HG02588 (cell line): Measurements from ENCODE around the gene SMG1.

Source experiments
- ATAC-seq: cut with Tn5 transposase; IDR thresholded peaks from one replicate; pipeline ENCODE4 v1.9.1; 2021; ENCODE audit warnings: mild to moderate bottlenecking, moderate library complexity; ENCODE audit not compliant: unreplicated experiment

SMG1 gene

DNA sequence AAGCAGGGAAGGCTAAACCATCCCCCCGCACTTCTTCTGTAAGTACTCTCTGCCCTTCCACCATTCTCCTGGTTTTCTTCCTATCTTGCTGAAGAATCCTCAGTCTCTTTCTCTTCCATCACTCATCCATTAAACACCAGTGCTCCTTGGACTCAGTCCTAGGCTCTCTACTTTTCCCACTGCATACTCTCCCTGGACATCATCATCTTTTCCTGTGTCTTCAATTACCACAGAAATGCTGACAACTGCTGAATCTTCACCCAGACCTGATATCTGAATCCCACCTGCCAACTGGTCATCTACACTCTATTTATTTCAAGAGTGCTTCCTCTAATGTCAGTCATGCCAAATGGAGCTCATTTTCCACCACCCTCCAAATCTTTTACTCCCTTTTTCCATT lies 71.0 kb downstream of the SMG1 start:
- no peak for ATAC-seq

DNA sequence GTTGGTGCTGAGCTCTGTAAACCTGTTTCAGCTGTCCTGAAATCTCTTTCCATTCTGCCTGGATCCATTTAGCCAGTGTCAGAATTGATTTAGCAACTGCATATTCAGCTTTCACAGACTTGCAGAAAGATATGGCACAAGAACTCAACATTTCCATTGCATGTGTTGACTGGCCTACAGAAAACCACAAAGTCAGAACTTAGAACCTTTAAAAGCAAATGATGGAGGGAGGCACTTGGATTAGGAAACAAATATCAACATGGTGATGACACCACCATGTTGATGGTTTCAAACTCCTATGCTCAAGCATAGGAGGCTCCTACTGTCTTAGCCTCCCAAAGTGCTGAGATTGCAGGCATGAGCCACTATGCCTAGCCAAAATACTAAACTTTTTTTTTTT lies 72.5 kb downstream of the SMG1 start:
- no peak for ATAC-seq

DNA sequence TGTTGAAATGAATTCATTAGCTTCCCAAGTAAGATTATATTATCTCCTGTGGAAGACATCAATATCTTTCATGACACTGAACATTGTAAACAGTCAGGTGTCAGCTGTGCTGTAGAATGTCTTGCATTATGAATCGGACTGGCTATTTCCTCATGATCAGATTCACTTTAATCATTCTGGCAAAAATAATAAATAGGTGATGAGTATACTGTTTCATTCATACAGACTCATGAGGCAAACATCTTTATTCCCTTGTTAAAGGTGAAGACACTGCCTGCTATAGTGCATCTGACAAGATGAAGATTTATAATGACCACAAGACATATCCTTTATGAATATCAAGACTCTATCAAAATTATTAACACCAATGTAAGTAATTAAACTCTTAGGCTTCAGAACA lies 73.6 kb downstream of the SMG1 start:
- ATAC-seq = no peak

DNA sequence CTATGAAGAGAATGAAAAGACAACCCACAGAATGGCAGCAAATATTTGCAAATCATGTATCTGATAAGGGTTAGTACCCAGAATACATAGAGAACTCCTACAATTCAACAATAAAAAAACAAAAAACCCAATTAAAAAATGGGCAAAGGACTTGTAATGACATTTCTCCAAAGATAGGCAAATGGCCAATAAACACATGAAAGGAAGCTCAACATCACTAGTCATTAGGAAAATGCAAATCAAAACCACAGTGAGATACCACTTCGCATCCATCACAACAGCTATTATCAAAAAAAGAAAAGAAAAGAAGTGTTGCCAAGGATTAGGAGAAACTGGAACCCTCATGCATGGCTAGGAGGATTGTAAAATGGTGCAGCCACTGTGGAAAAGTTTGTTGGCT lies 79.8 kb downstream of the SMG1 start:
- ATAC-seq = no peak

DNA sequence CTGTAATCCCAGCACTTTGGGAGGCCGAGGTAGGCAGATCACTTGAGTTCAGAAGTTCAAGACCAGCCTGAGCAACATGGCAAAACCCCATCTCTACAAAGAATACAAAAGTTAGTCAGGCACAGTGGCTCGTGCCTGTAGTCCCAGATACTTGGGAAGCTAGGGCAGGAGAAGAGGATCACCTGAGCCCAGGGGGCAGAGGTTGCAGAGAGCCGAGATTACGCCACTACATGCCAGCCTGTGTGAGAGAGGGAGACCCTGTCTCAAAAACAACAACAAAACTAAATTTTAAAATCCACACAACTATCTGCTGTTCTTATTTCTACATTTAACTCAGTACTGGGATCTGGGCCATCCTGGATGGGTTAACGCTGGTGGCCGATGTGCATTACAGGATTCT lies 83.6 kb downstream of the SMG1 start:
- ATAC-seq = no peak

DNA sequence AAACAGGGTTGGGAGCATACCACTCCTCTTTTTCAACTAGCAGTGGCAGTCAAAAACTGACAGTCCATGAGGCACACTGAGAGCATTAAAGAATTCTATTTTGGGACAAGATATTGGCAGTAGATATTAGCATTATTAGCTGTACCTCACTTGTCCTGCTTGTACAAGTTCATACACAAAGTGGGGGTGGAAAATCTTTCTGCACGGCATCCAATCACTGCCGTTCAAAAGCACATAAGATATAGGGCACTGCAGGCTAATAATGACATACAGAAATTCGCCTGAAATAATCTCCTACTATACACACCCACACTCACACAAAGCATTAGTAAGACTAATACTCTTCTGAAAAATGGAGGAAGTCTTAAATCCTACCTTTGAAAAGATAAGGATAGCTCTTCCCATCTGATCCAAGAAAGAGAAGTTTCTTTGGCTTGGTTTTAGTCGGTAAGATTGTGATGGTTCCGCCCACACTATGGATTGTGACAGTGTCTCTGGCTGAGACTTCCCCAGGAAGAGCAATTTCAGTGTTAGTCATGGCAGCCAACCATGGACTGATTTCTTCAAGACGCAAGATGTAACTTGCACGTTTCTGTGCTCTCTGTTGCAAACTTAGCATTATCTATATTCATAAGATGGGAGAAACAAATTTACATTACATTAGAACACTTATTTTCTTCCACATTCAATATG lies 84.2 kb downstream of the SMG1 start:
- ATAC-seq = no peak

DNA sequence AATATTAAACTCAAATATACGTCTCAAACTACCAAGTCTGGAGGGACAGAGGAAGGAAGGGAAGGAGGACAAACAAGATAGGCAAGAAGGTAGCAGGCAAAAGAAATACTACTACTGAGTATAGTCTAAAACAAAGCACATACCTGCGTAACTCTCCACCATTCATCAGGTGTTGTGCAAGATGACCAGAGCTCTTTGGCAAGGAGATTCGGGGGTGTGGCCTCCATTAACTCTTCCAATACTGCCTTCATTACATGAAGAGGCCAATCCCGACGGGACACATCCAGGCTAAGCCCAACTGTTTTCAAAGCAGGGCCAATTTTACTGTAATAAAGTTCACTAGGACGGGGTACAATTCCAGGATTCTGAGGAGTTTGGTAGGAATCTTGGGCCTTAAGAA lies 86.7 kb downstream of the SMG1 start:
- no peak for ATAC-seq

DNA sequence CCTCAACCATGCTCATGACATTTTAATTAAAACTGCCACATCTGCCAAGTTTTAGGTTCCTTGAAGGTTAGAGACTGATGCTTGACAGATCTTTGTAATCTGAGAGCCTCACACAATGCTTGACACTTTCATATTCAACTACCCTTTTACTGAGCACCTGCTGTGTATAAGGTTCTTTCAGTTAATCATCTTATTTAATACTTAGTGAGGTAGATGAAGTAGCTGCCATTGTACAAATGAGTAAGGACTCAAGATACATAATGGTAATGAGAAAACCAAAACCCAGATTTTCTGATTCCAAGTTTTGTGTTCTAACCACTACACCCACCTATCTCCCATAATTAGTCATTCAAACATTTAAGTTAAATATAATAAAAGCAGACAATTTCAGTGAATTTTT lies 89.5 kb downstream of the SMG1 start:
- no peak for ATAC-seq

DNA sequence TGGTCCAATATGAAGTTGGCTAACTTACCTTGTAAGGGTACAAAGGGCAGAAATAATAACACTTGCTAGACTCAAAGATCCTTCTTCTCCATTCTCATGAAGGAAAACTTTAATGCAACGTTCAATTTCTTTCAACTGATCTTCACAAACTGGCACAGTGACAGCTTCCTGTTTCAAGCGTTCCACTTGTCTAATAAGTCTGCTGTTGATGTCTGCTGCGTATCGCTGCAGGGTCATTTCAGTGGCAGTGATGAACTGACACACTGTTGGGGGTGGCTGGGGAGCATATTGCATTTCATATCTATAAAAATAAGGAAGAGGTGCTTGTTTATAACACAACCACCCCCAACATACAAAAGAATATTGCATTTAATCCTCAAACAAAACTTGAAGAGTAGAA lies 91.3 kb downstream of the SMG1 start:
- no peak for ATAC-seq

DNA sequence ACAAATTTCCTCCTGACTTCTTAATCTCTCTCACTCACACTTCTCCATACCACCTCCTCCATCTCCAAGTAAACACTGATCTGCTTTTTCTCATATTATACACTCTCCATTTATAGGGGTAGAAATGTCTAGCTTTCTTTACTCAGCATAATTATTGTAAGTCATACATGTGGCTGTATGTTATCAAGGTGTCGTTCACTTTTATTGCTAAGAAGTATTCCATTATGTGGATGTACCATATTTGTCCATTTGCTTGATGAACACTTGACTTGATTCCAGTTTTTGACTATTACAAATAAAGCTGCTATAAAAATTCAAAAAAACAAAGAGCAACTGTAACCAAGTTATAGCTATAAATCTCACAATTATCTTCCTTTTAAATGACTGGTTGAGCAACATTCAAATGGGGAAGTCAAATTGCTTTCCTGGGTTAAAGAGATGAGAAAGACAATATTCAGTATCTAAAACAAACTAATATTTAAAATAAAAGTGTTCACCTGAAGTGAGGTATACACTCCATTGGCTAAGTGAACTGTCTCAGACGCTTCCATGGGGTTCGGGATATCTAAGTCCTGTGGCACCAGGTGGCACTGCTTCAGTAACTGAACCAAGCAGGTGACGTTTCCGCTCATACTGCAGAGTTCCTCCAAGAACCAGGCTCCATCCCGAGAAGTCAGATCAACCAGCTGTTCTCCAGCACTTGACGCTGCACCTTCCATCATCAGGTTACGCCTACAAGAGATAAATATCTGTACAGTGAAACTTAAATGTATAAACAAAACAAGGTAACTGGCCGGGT lies 92.3 kb downstream of the SMG1 start:
- ATAC-seq = no peak

DNA sequence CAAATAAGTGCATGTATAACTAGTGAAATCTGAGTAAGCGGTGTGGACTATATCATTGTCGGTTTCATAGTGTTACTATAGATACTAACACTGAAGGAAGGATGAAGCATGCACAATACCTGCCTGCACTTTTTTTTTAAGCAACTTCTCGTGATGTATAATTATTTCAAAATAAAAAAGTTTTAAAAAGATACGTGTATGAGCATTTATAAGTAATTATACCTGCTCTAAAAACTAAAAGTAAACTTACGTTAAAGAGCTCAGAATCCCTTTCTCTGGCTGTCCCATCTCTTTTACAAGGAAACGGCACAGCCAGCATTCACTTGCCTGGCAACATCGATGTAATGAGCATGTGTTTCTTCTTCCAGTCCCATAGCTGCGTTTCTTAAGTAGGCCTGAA lies 93.6 kb downstream of the SMG1 start:
- ATAC-seq = no peak

DNA sequence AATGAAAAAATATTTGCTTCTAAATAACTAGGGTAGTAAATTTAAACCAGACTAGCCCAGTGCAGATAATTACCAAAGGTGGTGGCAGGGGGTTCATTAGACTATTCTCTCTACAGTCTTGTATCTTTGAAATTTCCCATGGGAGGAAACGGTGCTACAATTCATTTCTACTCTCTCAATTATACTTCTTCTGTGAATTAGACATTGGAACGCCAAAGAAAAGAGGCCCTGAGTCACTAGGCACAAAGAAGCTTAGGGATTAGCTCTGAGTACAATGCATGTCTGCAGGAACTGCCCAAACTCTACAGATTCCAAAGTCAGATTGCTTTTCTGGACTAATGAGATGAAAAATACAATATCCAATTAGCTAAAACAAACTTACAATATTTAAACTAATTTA lies 94.2 kb downstream of the SMG1 start:
- no peak for ATAC-seq

DNA sequence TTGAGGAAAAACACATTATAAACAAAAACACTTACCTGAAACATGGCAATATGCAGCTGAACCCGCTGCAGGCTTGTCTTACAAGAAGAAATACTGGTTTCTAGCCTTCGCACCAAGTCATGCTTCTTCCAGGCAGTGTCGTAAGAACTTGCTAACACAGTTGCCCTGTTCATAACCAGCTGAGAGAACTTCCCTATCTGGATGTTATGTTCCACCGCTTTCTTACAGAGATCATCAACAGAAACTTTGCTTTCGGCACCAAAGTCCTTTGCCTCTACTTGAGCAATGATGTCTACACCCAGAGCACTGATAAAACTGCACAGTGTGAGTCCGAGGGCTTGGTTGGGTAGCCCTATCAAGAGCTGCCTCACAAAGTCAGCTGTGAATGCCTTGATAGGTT lies 97.0 kb downstream of the SMG1 start:
- ATAC-seq = no peak

DNA sequence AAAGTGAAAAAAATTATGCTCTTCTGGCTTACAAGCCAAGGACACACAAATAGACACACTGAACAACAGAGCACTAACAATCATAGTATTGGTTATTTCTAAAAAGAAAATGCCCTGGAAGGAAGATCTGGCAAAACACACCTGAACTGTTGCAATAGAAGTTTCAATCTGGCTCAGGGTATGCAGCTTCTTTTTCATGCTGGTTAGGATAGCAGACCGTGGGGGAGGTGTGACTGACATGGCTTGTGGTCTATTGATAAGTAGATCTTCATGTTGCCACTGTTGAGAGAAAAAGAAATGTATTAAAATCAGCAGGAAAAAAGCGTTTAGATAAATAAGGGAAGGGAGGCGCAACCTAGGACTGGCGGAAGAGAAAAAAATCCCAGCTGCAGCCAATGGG lies 98.3 kb downstream of the SMG1 start:
- ATAC-seq = no peak

DNA sequence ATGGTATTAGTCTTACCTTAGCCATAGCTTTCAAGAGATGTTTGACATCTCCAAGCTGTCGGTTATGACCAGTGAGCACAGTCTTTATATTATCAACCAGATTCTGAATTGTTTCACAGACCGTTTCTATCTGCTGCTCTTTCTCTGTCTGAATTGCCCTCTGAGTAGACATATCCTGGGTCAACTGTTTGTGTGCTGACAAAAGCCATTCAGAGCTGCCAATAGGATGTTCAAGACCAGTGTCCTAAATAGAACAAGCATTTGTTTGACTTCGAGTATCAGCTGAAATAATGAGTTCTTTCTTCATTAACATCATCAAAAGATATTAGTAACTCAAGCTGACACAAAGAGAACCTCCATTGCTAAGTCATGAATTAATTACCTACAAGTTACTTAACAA lies 109.9 kb downstream of the SMG1 start:
- ATAC-seq = no peak

DNA sequence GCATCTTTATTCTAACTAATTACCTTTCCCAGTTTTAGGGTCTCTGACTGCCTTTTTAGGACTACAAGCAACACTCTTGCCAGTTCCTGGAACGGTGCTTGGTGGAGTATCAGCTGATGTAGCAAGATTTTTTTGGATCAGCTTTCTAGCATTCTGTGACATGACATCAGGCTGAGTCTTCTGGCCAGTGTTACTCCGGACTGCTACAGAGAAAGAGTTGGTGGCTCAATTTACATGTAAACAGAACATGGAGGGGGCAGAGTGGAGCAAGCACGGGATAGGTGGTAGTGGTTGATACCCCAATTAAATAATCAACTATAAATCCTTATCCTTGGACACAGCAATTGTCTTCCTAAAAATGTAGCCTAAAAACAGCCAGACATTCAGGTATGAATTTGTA lies 114.3 kb downstream of the SMG1 start:
- no peak for ATAC-seq

DNA sequence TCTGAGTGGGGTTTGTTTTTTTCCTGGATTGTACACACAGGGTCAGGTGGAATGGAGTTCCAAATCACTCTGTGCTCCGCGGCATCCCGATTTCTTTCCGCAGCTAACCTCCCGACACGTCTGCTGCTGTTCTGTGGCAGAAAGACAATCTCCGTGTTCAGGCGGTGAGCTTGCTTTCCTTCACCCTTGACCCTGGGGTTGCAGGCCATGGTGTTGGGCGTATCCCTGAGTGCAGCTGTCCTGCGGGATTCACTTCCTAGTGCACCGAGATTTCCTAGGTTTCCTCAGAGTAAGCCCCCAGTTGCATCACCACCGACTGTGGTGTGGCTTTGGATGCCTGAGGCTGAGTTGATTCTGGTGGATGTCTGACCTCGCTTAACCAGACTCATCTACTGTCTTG lies 117.0 kb downstream of the SMG1 start:
- ATAC-seq = no peak

DNA sequence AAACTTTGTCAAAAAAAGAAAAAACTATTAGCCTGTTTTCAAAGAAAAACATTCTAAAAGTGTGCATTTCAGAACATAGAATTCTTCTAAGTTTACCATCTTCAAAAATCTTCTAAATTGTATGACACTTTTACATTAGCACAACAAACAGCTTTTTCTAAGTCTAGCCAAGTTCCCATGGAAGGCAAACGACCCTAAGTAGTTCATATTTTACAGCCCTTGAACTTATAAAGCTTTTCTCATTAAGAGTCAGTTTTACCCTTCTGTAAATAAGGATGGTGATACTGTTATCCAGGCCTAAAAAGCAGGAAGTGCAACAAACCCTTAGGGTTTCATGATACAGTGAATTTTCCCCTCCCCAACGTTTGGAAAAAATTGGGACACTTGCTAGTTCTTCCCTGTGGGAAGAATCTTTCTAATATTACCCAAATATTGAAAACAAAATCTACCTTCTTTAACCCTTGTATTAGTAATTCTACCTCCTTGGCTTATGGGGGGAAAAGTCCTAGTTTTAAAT lies 120.9 kb downstream of the SMG1 start:
- ATAC-seq = no peak

DNA sequence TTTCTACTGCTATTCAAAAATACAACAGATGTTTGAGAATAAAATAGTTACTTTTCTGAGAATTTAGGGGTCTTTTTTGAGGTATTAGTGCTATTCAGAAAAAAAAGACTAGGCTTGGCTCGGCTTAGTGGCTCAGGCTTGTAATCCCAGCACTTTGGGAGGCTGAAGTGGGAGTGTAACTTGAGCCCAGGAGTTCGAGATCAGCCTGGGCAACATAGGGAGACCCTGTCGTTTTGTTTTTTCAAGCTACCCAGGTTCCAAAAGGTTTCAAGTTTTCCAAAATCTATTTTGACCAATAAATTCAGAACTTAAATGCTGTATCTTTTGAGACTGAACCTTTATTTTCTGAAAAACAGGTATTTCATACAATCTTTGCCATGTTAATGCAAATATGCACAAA lies 121.7 kb downstream of the SMG1 start:
- ATAC-seq = no peak

DNA sequence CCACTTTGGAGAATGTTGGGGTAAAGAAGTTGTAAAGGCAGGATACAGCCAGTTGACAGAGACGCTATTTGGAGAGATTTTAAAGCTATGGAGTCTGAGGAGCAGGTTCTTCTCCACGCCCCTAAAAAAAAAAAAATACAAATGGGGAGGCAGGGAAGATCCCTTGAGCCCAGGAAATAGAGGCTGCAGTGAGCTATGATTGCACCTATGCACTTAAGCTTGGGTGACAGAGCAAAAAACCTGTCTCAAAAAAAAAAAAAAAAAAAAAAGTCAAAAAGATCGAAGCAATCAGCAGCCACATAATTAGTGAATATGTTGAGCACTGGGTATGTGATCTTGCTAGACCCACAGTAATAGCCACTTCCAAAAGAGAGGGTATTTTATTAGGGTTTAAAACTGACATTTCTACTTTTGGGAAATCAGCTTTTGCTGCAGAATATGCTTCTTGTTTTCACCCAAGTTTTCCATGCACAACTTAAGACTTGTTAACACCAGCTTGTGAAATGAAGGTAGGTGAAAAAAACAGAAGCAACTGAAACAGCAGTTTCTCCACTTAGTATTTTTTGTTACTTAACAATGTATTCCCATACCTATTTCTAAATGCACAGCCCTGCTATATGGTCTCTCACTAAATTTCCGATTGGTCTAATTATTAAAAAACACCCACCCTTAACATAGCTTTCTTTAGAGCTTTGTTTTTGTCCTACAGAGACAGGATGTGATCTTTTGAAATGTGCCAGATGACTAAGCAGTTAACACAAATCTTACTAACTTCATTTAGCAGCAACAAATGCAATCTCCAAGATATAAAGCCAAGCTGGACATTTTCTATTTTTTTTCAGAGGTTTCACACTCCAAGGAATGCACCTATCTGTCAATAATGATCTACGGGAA lies 122.4 kb downstream of the SMG1 start:
- no peak for ATAC-seq

DNA sequence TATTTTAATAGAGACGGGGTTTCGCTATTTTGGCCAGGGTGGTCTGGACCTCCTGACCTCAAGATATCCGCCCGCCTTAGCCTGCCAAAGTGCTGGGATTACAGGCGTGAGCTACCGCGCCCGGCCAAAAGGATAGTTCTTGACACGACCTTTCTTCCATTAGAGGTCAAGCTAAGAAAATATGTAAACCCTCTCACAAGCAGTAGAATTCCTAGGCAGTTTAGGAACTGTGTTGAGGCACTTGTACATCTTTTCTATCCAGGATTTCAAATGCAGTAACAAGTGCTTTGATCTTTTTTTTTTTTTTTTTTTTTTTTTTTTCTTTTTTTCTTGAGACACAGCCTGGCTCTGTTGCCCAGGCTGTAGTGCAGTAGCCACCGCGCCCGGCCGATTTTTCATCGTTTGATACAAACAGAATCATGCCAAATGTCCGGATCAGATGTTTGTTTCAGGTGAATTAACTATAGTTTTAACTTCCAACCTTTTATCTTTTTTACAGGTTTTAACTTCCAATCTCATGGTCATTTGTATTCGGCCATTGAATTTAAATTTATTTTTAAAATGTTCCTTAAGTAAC lies 123.4 kb downstream of the SMG1 start:
- no peak for ATAC-seq
